ENCODE data around the gene PRICKLE1. TPM values are rescaled to one million over a fixed set of nuclear protein-coding genes. Genes with fewer than 3 reads are reported as not detected.

The PRICKLE1 gene
- total and polyA plus RNA-seq, 10 of the 15 experiments (the other 5 are each of a cell fraction or from before 2014, with no cell fraction given), result 0.47 to 2.8 (median 0.86) TPM

DNA sequence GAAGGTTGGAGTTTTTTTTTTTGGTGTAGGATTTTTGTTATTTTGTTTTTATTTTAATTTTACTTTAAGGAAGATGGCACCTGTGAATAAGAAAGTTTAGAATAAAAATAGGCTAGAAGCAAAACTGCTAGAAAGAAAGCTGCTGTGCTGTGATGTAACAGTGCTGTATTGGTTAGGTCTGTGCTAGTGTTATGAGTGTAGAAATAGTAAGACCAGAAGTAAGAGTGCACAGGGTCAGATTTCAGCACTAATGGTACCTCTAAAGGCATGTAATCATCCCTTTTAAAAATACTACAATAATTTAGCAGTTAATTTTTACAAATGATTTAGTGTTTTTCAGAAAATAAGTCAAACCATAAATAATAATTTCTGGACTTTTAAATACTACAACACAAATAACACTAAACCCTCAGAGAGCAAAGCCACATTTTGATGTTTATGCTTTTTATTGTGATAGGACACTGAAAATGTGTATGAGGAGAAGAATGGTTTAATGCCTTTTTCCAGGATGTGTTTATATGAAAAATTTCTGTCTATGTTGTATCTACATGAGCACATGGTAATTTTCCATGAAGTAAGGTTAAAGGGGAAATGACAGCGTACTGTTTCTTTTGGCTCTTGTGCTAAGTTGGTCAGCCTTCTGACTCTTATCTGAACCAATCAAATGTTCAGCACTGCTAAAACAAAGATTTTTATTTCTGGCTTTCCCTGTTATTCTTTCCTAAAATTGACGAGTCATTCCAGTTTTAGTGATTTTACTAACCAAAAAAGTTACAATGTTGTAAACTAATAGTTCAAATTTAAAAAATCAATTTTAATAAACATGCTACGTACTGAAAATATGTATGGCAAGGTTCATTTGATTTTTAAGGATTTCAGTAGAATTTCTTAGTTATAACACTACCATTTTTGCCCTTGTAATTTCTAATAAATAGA lies 167.4 kb downstream of the PRICKLE1 start (continued):
- TF ChIP-seq, protein P1, sequence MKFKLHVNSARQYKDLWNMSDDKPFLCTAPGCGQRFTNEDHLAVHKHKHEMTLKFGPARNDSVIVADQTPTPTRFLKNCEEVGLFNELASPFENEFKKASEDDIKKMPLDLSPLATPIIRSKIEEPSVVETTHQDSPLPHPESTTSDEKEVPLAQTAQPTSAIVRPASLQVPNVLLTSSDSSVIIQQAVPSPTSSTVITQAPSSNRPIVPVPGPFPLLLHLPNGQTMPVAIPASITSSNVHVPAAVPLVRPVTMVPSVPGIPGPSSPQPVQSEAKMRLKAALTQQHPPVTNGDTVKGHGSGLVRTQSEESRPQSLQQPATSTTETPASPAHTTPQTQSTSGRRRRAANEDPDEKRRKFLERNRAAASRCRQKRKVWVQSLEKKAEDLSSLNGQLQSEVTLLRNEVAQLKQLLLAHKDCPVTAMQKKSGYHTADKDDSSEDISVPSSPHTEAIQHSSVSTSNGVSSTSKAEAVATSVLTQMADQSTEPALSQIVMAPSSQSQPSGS (IDR thresholded peaks at IDR 0.05; ENCODE audit: low read length), result 0 out of 2 replicates have a peak, but pooled peaks have one; percentile 27
- 0 out of 2 replicates have a peak, but pooled peaks have one; percentile 51 for TF ChIP-seq FOXM1 (IDR thresholded peaks at IDR 0.05; ENCODE audit: low read depth, low read length)
- peak; percentile 71 for TF ChIP-seq CREM (IDR thresholded peaks at IDR 0.05; ENCODE audit: low read depth)
- TF ChIP-seq NR2C1 (IDR thresholded peaks at IDR 0.05), result no peak
- TF ChIP-seq, protein P2, sequence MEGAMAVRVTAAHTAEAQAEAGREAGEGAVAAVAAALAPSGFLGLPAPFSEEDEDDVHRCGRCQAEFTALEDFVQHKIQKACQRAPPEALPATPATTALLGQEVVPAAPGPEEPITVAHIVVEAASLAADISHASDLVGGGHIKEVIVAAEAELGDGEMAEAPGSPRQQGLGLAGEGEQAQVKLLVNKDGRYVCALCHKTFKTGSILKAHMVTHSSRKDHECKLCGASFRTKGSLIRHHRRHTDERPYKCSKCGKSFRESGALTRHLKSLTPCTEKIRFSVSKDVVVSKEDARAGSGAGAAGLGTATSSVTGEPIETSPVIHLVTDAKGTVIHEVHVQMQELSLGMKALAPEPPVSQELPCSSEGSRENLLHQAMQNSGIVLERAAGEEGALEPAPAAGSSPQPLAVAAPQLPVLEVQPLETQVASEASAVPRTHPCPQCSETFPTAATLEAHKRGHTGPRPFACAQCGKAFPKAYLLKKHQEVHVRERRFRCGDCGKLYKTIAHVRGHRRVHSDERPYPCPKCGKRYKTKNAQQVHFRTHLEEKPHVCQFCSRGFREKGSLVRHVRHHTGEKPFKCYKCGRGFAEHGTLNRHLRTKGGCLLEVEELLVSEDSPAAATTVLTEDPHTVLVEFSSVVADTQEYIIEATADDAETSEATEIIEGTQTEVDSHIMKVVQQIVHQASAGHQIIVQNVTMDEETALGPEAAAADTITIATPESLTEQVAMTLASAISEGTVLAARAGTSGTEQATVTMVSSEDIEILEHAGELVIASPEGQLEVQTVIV (IDR thresholded peaks at IDR 0.05; ENCODE audit: borderline replicate concordance, partially characterized antibody), result no peak
- peak in 1 of 2 experiments; percentile 17; a peak in 1 of 4 replicates for TF ChIP-seq ETV6 (conservative IDR thresholded peaks at IDR 0.05 in 1 of 2, IDR thresholded peaks at IDR 0.05 in 1 of 2; ENCODE audit: borderline replicate concordance in 1 of 2, low read depth in 1 of 2)
- TF ChIP-seq HDAC6 (IDR thresholded peaks at IDR 0.05; ENCODE audit: unreplicated experiment), result no peak
- peak; percentile 95 for TF ChIP-seq NR2F1 (conservative IDR thresholded peaks at IDR 0.05)

All from GM12878 (cell line).